HFF-Myc (cell line): ENCODE data around the gene SLC17A9.

Source experiments
- DNase-seq: peaks from one replicate; pipeline ENCODE4 v3.0.0-alpha.2; 2011; ENCODE audit warnings: low read depth; ENCODE audit errors: extremely low read depth
- H3K4me3 ChIP-seq: replicated peaks from 2 replicates; pipeline ENCODE4 v1.5.1; 2011; ENCODE audit warnings: low read depth, mild to moderate bottlenecking, control low read depth, low read length
- TF ChIP-seq, protein P1 (sequence below): IDR thresholded peaks from 2 replicates; pipeline ENCODE4 v1.5.1; 2012; ENCODE audit warnings: mild to moderate bottlenecking, low read depth, low read length, control low read depth; ENCODE audit errors: missing control alignments

The SLC17A9 gene

DNA sequence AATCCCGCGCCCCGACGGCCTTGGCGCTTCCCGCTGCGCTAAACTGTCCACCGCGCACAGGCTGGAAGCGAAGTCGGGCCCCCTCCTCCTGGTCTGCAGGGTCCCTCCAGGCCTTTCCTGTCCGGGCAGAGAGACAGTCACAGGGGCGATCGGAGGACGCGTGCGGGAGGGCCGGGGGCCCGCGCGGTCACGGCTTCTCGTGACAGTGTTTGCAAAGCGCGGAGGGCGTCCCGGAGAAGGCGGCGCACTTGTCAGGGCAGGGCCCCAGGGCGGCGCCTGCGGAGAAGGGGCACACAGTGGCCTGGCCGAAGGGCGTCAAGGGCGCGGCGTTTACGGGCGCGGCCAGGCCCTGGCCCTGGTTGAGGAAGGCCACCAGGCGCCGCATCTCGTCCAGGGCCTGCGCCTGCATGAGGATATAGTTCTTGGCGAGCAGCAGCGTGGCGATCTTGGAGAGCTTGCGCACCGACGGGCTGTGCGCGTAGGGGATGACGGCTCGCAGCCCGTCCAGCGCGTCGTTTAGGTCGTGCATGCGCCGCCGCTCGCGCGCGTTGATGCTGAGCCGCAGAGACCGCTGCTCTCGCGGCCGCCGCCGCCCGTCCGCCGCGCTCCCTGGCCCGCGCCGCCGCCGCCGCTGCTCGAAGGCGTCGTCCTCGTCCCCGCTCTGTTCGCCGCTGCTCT lies 53.5 kb downstream of the SLC17A9 start:
- TF ChIP-seq, protein P1, sequence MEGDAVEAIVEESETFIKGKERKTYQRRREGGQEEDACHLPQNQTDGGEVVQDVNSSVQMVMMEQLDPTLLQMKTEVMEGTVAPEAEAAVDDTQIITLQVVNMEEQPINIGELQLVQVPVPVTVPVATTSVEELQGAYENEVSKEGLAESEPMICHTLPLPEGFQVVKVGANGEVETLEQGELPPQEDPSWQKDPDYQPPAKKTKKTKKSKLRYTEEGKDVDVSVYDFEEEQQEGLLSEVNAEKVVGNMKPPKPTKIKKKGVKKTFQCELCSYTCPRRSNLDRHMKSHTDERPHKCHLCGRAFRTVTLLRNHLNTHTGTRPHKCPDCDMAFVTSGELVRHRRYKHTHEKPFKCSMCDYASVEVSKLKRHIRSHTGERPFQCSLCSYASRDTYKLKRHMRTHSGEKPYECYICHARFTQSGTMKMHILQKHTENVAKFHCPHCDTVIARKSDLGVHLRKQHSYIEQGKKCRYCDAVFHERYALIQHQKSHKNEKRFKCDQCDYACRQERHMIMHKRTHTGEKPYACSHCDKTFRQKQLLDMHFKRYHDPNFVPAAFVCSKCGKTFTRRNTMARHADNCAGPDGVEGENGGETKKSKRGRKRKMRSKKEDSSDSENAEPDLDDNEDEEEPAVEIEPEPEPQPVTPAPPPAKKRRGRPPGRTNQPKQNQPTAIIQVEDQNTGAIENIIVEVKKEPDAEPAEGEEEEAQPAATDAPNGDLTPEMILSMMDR, result no peak
- no peak for DNase-seq
- no peak overlapping the region for H3K4me3 ChIP-seq

DNA sequence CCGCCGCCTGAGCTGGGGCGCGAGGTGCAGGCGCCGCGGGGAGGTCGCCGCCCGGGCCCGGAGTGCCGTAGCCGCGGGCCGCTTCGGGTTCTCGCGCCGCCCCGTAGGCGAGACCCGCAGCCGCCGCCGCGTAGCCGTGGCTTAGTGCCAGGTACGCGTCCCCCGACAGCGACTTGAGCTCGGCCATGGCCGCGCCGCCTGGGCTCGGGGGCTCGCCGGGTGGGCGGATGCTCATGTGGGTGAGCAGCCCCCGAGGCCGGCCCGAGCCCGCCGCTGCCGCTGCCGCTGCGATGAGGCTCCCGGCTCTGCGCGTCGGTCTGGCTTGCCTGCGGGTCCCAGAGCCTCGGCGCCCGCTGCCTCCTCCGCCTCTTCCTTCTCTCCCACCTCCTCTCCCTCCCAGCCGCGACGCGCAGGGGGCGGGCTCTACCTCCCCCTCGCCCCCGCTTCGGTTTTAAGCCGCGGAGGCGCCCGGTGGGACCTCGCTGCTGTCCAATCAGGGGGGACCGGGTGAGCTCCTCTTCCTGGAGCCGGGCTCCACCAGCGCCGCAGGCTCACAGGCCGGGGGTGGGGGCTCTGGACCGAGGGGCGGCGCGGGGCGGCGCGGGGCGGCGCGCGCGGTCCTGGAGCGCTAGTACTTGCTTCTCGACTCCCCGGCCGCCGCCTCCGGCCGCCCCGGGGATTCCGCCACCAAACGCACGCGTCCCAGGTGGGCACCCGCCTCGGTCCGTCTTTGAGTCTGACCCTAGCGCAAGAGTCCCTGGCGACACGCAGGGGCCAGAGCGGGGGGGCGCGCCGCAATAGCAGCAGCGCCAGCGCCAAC lies 54.2 kb downstream of the SLC17A9 start, which contains the start of gene BHLHE23:
Gene BHLHE23, minus strand, starts transcription at position 425 of the 820 bp plus-strand sequence. Its CDS starts 190 bp downstream, at position 235.
- TF ChIP-seq, protein P1, result no peak
- no peak for DNase-seq
- H3K4me3 ChIP-seq, result no peak within 1 kb of the TSS

DNA sequence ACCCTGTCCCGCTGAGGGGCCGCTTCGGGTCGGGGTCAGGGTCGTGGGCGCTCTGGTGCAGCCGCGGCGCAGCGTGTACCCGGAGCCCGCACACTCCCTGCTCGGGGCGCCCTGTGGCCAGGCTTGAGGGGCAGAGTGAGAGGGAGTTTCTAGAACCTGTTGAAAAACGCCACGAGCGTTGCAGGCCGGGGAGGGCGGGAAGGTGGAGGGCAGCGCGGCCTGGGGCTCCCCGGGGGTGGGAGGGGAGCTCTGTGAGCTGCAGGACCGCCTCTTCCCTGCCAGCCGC lies 54.8 kb downstream of the SLC17A9 start:
- TF ChIP-seq, protein P1, result no peak
- no peak overlapping the region for H3K4me3 ChIP-seq
- DNase-seq, result no peak

GRCh38 chr20:63007646-63008488 lies 55.4 kb downstream of the SLC17A9 start:
- DNase-seq, result no peak
- TF ChIP-seq, protein P1, result no peak
- H3K4me3 ChIP-seq, result no peak overlapping the region

DNA sequence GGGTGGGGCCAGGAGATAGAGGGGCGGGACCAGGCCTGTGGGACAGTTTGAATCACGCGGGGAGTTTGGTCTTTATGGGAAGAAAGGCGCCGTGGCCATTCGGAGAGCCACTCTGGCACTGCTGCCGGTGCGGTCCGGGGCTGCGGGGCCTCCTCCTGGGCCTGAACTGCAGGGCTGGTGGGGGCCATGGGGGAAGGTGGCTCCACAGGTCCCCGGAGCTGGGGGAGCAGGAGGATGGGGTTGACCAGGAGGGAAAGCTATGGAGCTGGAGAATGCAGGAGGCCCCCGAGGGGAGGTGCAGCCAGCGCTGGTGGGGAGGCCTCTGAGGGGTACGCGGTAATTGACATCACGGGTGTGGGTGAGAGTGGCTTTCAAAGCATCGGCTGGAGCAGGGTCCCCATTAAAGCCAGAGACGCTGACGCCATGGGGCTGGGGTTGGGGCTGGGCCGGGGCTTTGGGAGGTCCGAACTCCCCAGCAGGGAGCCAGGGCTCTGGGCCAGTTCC lies 56.1 kb downstream of the SLC17A9 start:
- TF ChIP-seq, protein P1, result no peak
- DNase-seq, result no peak
- H3K4me3 ChIP-seq, result no peak overlapping the region

DNA sequence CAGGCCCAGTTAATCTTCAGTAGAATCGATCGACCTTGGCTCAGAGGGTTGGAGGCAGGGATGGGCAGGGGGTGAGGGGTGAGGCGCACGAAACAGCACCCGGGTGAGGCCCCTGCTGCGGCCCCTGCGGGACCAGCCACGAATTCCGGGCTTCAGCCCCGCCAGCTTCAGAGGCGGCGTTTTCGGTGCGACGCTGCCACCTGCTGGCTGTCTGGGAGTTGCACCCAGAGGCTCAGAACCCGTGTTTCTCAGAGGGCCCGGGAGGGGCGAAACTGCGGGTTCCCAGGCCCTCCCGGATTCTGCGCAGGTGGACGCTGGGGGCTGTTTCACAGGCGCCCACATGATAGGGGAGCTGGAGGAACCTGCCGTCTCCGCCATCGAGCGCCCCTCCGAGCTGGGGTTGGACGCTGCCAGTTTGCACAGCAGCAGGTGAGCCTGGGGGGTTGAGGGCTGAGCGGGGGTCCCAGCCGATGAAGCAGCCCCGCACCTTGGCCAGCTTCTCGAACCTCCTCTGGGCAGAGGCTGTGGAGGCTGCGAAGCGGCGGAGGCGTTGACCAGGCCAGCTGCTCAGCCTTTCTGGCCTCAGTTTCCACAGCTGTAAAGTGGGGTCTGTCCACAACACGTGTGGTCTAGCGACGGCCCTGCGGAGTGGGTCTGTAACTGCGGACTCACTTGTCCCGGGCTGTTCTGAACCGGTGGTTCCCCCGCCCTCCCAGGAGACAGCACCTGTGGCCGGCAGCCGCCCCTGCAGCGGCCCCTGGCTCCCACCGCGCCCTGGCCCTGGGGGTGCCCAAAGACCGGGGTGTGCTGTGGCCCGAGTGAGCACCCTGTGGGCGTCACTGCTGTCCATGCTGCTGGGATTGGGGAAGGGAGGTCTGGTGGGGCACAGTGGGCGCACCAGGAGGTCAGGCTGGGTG lies 56.8 kb downstream of the SLC17A9 start:
- TF ChIP-seq, protein P1, result peak; percentile 88
- H3K4me3 ChIP-seq, result no peak overlapping the region
- DNase-seq, result no peak
